ENCODE data around the gene PIP4K2A. TPM values are rescaled to one million over a fixed set of nuclear protein-coding genes. Genes with fewer than 3 reads are reported as not detected.
A peak's percentile ranks its signal among the peaks of the same experiment; 100 is the strongest.

Gene PIP4K2A
- total and polyA plus RNA-seq, 5 donors from 2014 or later: 41.3 to 156 (median 55.2) TPM

DNA sequence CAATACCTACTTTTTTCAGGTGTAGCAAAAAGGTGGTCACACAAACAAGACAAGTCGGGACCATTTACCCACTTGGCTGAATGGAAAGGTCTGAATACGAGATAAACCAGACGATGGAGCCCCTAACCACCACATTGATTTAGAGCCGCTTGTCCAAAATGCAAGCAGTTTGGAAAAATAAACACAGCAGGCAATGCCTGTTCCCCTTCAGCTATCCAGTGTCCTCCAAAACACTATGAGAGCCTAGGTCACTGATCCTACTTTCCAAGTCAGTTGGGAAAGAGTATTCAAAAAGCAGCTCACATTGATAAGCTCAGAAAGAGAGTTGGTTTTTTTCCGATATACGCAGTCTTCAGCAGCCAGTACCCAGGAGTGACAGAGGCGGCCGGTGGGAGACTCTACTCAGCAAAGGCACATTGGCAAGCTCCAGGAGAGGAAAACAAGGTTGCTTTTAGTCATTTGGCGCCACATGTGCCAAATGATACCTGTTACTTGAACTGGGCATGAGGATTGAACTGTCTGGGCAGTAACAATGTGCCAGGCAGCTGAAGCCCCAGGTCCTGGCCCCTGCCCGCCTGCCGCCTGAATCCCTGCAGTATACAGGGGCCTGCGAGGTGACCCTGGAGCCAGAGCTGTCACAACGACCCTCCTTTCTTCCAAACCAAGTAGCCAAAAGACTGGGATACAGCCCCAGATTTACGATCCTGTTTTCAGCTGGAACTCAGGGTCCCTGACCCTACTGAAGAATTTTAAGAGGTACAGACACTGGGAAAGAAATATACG is 109.8 kb downstream of the PIP4K2A start:
- DNase-seq (no peak), ATAC-seq (ENCODE audit: low read depth in 2 of 2) (no peak)
- Mint-ChIP-seq H3K4me1 (peaks cover 31 to 92% (median 77%) of the 10 kb centered on the region in 4 donors), H3K27ac (peak overlapping the region; percentile 88 to 97 (median 90)), H3K27me3 (no peaks in the 10 kb centered on the region), H3K36me3 (peaks cover 49% of the 10 kb centered on the region), H3K4me3 (peak overlapping the region; percentile 13 to 62 (median 52)), H3K9me3 (no peaks in the 10 kb centered on the region)
- Histone ChIP-seq H3K9me3 (ENCODE audit: control insufficient read depth in 2 of 2, low read length in 2 of 2) (no peaks in the 10 kb centered on the region), H3K27me3 (ENCODE audit: control insufficient read depth, insufficient read depth, low read length) (no peaks in the 10 kb centered on the region), H3K4me3 (ENCODE audit: low read depth, low read length) (peak overlapping the region; percentile 63), H3K36me3 (ENCODE audit: control insufficient read depth, insufficient read depth, low read length) (peaks cover 42% of the 10 kb centered on the region), H3K27ac (ENCODE audit: insufficient read depth, low read length, poor library complexity, severe bottlenecking) (peak overlapping the region; percentile 69), H3K4me1 (ENCODE audit: control insufficient read depth, insufficient read depth, low read length, poor library complexity, severe bottlenecking) (peaks cover 88% of the 10 kb centered on the region)

- DNase-seq (no peak), ATAC-seq (ENCODE audit: low read depth in 2 of 2) (no peak)
- Mint-ChIP-seq H3K27ac (peak overlapping the region; percentile 52 to 90 (median 59)), H3K36me3 (peaks cover 45% of the 10 kb centered on the region), H3K27me3 (no peaks in the 10 kb centered on the region), H3K4me3 (peak overlapping the region in 1 of 4 donors; percentile 53), H3K4me1 (peaks cover 39 to 92% (median 78%) of the 10 kb centered on the region in 4 donors), H3K9me3 (no peaks in the 10 kb centered on the region)
- Histone ChIP-seq H3K4me1 (ENCODE audit: control insufficient read depth, insufficient read depth, low read length, poor library complexity, severe bottlenecking) (peaks cover 88% of the 10 kb centered on the region), H3K9me3 (ENCODE audit: control insufficient read depth in 2 of 2, low read length in 2 of 2) (no peaks in the 10 kb centered on the region), H3K27me3 (ENCODE audit: control insufficient read depth, insufficient read depth, low read length) (no peaks in the 10 kb centered on the region), H3K36me3 (ENCODE audit: control insufficient read depth, insufficient read depth, low read length) (peaks cover 36% of the 10 kb centered on the region), H3K4me3 (ENCODE audit: low read depth, low read length) (no peak overlapping the region), H3K27ac (ENCODE audit: insufficient read depth, low read length, poor library complexity, severe bottlenecking) (peak overlapping the region; percentile 58)
These were observed 110.8 kb downstream of the PIP4K2A start for GRCh38 chr10:22603581-22603980.

DNA sequence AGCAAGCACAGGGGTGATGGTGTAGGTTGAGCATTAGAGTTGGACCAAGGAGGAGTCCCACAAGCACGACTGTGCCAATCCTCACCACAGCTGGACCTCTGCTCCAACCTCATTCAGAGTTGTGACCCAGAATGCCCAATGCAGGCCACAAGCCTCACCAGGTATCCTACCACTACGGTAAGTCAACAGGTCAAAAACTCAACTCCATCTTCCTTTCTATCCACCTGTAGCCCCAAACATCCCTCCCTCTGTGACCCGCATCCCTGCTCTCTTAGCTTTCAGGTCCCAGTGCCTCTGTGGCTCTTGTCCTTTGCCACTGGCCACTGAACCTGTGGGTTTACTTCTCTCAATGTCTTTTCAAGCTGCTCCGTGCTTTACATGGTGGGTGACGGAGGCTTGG is 112.8 kb downstream of the PIP4K2A start:
- ATAC-seq (ENCODE audit: low read depth in 2 of 2): no peak
- no peaks in the 10 kb centered on the region for H3K27me3 ChIP-seq (ENCODE audit: control insufficient read depth, insufficient read depth, low read length)
- no peaks in the 10 kb centered on the region for H3K27me3 Mint-ChIP-seq
- H3K27ac ChIP-seq (ENCODE audit: insufficient read depth, low read length, poor library complexity, severe bottlenecking): peak overlapping the region; percentile 61
- DNase-seq: no peak
- no peaks in the 10 kb centered on the region for H3K9me3 ChIP-seq (ENCODE audit: control insufficient read depth in 2 of 2, low read length in 2 of 2)
- no peaks in the 10 kb centered on the region for H3K9me3 Mint-ChIP-seq
- H3K36me3 ChIP-seq (ENCODE audit: control insufficient read depth, insufficient read depth, low read length): peaks cover 38% of the 10 kb centered on the region
- H3K4me3 ChIP-seq (ENCODE audit: low read depth, low read length): peak overlapping the region; percentile 45
- H3K27ac Mint-ChIP-seq: peak overlapping the region; percentile 34 to 92 (median 86)
- H3K4me1 Mint-ChIP-seq: peaks cover 30 to 93% (median 80%) of the 10 kb centered on the region in 4 donors
- H3K36me3 Mint-ChIP-seq: peaks cover 47% of the 10 kb centered on the region
- peak overlapping the region; percentile 35 to 72 (median 70) for H3K4me3 Mint-ChIP-seq
- H3K4me1 ChIP-seq (ENCODE audit: control insufficient read depth, insufficient read depth, low read length, poor library complexity, severe bottlenecking): peaks cover 79% of the 10 kb centered on the region

- peaks cover 19 to 88% (median 74%) of the 10 kb centered on the region in 4 donors for H3K4me1 Mint-ChIP-seq
- H3K9me3 ChIP-seq (ENCODE audit: control insufficient read depth in 2 of 2, low read length in 2 of 2): no peaks in the 10 kb centered on the region
- DNase-seq (no peak), ATAC-seq (ENCODE audit: low read depth in 2 of 2) (no peak)
- peaks cover 43% of the 10 kb centered on the region for H3K36me3 Mint-ChIP-seq
- H3K36me3 ChIP-seq (ENCODE audit: control insufficient read depth, insufficient read depth, low read length): peaks cover 44% of the 10 kb centered on the region
- peaks cover 62% of the 10 kb centered on the region for H3K4me1 ChIP-seq (ENCODE audit: control insufficient read depth, insufficient read depth, low read length, poor library complexity, severe bottlenecking)
- peak overlapping the region in 3 of 4 donors; percentile 1 to 54 (median 46) for H3K4me3 Mint-ChIP-seq
- H3K4me3 ChIP-seq (ENCODE audit: low read depth, low read length): no peak overlapping the region
- H3K27ac ChIP-seq (ENCODE audit: insufficient read depth, low read length, poor library complexity, severe bottlenecking): peak overlapping the region; percentile 35
- H3K27me3 Mint-ChIP-seq: no peaks in the 10 kb centered on the region
- H3K27ac Mint-ChIP-seq: peak overlapping the region; percentile 80 to 89 (median 86)
- H3K9me3 Mint-ChIP-seq: no peaks in the 10 kb centered on the region
- no peaks in the 10 kb centered on the region for H3K27me3 ChIP-seq (ENCODE audit: control insufficient read depth, insufficient read depth, low read length)
These were observed 114.6 kb downstream of the PIP4K2A start for GRCh38 chr10:22599636-22600228.

DNA sequence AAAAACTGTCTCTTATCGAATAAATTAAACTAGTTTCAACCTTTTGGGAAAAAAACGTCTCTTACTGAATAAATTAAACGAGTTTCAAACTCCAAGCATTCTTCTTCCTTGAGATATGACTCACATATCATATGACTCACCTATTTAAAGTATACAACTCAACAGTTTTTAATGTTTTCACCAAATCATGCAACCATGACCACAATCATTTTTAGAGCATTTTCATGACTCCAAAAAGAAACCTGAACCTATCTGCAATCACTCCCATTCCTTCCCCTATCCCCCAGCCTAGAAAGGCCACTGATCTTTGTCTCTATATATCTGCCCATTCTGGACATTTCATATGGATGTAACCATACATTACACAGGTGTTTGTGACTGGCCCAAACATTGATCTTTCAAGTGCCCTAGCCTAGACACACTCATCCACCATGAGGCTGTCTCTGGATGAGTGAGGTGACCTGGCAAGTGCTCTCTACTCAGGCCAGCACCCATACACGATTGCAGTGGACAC is 115.3 kb downstream of the PIP4K2A start:
- peak; percentile 59 to 72 for ATAC-seq (ENCODE audit: low read depth in 2 of 2)
- no peak overlapping the region for H3K27ac ChIP-seq (ENCODE audit: insufficient read depth, low read length, poor library complexity, severe bottlenecking)
- H3K4me1 ChIP-seq (ENCODE audit: control insufficient read depth, insufficient read depth, low read length, poor library complexity, severe bottlenecking): peaks cover 56% of the 10 kb centered on the region
- H3K36me3 ChIP-seq (ENCODE audit: control insufficient read depth, insufficient read depth, low read length): peaks cover 42% of the 10 kb centered on the region
- H3K27me3 ChIP-seq (ENCODE audit: control insufficient read depth, insufficient read depth, low read length): no peaks in the 10 kb centered on the region
- no peaks in the 10 kb centered on the region for H3K9me3 ChIP-seq (ENCODE audit: control insufficient read depth in 2 of 2, low read length in 2 of 2)
- peaks cover 43% of the 10 kb centered on the region for H3K36me3 Mint-ChIP-seq
- no peaks in the 10 kb centered on the region for H3K9me3 Mint-ChIP-seq
- H3K4me1 Mint-ChIP-seq: peaks cover 19 to 85% (median 73%) of the 10 kb centered on the region in 4 donors
- peak in 1 of 3 donors; percentile 26 for DNase-seq
- peak overlapping the region; percentile 28 to 86 (median 46) for H3K27ac Mint-ChIP-seq
- H3K27me3 Mint-ChIP-seq: no peaks in the 10 kb centered on the region
- H3K4me3 ChIP-seq (ENCODE audit: low read depth, low read length): no peak overlapping the region
- H3K4me3 Mint-ChIP-seq: peak overlapping the region in 2 of 4 donors; percentile 1 to 46

GRCh38 chr10:22598478-22598877 is 115.9 kb downstream of the PIP4K2A start:
- peaks cover 47% of the 10 kb centered on the region for H3K36me3 Mint-ChIP-seq
- peaks cover 23 to 83% (median 70%) of the 10 kb centered on the region in 4 donors for H3K4me1 Mint-ChIP-seq
- Histone ChIP-seq H3K36me3 (ENCODE audit: control insufficient read depth, insufficient read depth, low read length) (peaks cover 39% of the 10 kb centered on the region), H3K27ac (ENCODE audit: insufficient read depth, low read length, poor library complexity, severe bottlenecking) (no peak overlapping the region), H3K4me3 (ENCODE audit: low read depth, low read length) (no peak overlapping the region), H3K27me3 (ENCODE audit: control insufficient read depth, insufficient read depth, low read length) (no peaks in the 10 kb centered on the region), H3K4me1 (ENCODE audit: control insufficient read depth, insufficient read depth, low read length, poor library complexity, severe bottlenecking) (peaks cover 49% of the 10 kb centered on the region), H3K9me3 (ENCODE audit: control insufficient read depth in 2 of 2, low read length in 2 of 2) (no peaks in the 10 kb centered on the region)
- H3K9me3 Mint-ChIP-seq: no peaks in the 10 kb centered on the region
- H3K27ac Mint-ChIP-seq: peak overlapping the region; percentile 39 to 85 (median 80)
- no peaks in the 10 kb centered on the region for H3K27me3 Mint-ChIP-seq
- ATAC-seq (ENCODE audit: low read depth in 2 of 2): no peak
- peak overlapping the region in 3 of 4 donors; percentile 9 to 46 (median 24) for H3K4me3 Mint-ChIP-seq
- no peak for DNase-seq

GRCh38 chr10:22597138-22597537 is 117.2 kb downstream of the PIP4K2A start:
- Histone ChIP-seq H3K27me3 (ENCODE audit: control insufficient read depth, insufficient read depth, low read length) (no peaks in the 10 kb centered on the region), H3K36me3 (ENCODE audit: control insufficient read depth, insufficient read depth, low read length) (peaks cover 42% of the 10 kb centered on the region), H3K4me1 (ENCODE audit: control insufficient read depth, insufficient read depth, low read length, poor library complexity, severe bottlenecking) (peaks cover 45% of the 10 kb centered on the region), H3K9me3 (ENCODE audit: control insufficient read depth in 2 of 2, low read length in 2 of 2) (no peaks in the 10 kb centered on the region), H3K4me3 (ENCODE audit: low read depth, low read length) (no peak overlapping the region), H3K27ac (ENCODE audit: insufficient read depth, low read length, poor library complexity, severe bottlenecking) (peak overlapping the region; percentile 41)
- Mint-ChIP-seq H3K27me3 (no peaks in the 10 kb centered on the region), H3K9me3 (no peaks in the 10 kb centered on the region), H3K4me1 (peaks cover 25 to 86% (median 74%) of the 10 kb centered on the region in 4 donors), H3K36me3 (peaks cover 51% of the 10 kb centered on the region), H3K27ac (peak overlapping the region; percentile 69 to 85 (median 80)), H3K4me3 (peak overlapping the region in 3 of 4 donors; percentile 10 to 52 (median 46))
- no peak for DNase-seq
- ATAC-seq (ENCODE audit: low read depth in 2 of 2): no peak

Measured in CD4-positive, CD25-positive, alpha-beta regulatory T cell (primary cell).